Breast epithelium (tissue), 4 donors: Measurements from ENCODE around the gene CHD6. TPM values are rescaled to one million over a fixed set of nuclear protein-coding genes. Genes with fewer than 3 reads are reported as not detected.

Experiments
- DNase-seq, 2 donors: peaks; one replicate each; pipeline ENCODE4 v3.0.0-alpha.2; 2019; ENCODE audit warnings: low spot score in 2 of 2
- H3K27ac ChIP-seq, 2 donors: fragments of 200-600 bp; sonication (generic) in 1 of 2; one replicate each; pipeline ENCODE4 v1.5.1; 2016 to 2019; ENCODE audit warnings: mild to moderate bottlenecking in 1 of 2
- H3K27me3 ChIP-seq, 2 donors: fragments of 200-600 bp; sonication (generic) in 1 of 2; one replicate each; pipeline versions ENCODE4 v1.5.1 to v1.6.0; 2017 to 2019; ENCODE audit warnings: control low read depth in 1 of 2, mild to moderate bottlenecking in 1 of 2
- H3K36me3 ChIP-seq: fragments of 200-600 bp; one replicate; pipeline ENCODE4 v1.5.1; 2019
- H3K4me1 ChIP-seq, 2 donors: fragments of 200-600 bp; sonication (generic); one replicate each; pipeline ENCODE4 v1.5.1; 2016 to 2019; ENCODE audit warnings: control low read depth in 1 of 2
- H3K4me3 ChIP-seq, 3 donors: fragments of 200-600 bp; sonication (generic); 1 replicate in 2 of 3; 2 replicates in 1 of 3; pipeline ENCODE4 v1.5.1; 2016 to 2019; ENCODE audit warnings: mild to moderate bottlenecking in 3 of 3, moderate library complexity in 2 of 3
- H3K9me3 ChIP-seq, 2 donors: fragments of 200-600 bp; sonication (generic) in 1 of 2; one replicate each; pipeline ENCODE4 v1.5.1; 2016 to 2019; ENCODE audit warnings: control low read depth in 1 of 2
- CTCF ChIP-seq, 3 donors: fragments of 450-650 bp; IDR thresholded peaks; one replicate each; pipeline ENCODE4 v1.5.1; 2016 to 2017; ENCODE audit warnings: antibody characterized with exemption in 3 of 3, mild to moderate bottlenecking in 3 of 3, moderate library complexity in 3 of 3
- POLR2A ChIP-seq: fragments of 450-650 bp; IDR thresholded peaks from one replicate; pipeline ENCODE4 v1.6.1; 2016; ENCODE audit warnings: antibody characterized with exemption, mild to moderate bottlenecking, moderate library complexity
- POLR2AphosphoS5 ChIP-seq, 3 donors: sonication (generic); formaldehyde crosslinking; IDR thresholded peaks; one replicate each; pipeline ENCODE4 v1.6.1; 2017; ENCODE audit warnings: antibody characterized with exemption in 3 of 3
- intact Hi-C: fragments of 100-400 bp; cut with DNase I; formaldehyde crosslinking; loops from one replicate; pipeline ENCODE4 v1.15.1; 2023; ENCODE audit warnings: low total_unique reads
- total RNA-seq, 3 donors: library from RNA; depleted of rRNA; stranded (reverse); fragments of >200 nt; gene quantifications; one replicate each; pipeline ENCODE4 v1.1.0, GENCODE V29; 2016

CHD6 gene
- total RNA-seq, 3 donors from 2014 or later: 31.4 to 85.8 (median 81.0) TPM

GRCh38 chr20:41510847-41511450 lies 107.2 kb downstream of the CHD6 start:
- DNase-seq: no peak
- peak overlapping the region in 1 of 2 donors; percentile 61 for H3K27ac ChIP-seq
- H3K4me3 ChIP-seq: no peak overlapping the region
- TF ChIP-seq CTCF (IDR thresholded peaks at IDR 0.05) (no peak), POLR2A (no peak), POLR2AphosphoS5 (IDR thresholded peaks at IDR 0.05) (no peak)
- intact Hi-C loops: no loop called here
- H3K27me3 ChIP-seq: no peaks in the 10 kb centered on the region
- H3K4me1 ChIP-seq: no peaks in the 10 kb centered on the region
- peaks cover 7% of the 10 kb centered on the region for H3K36me3 ChIP-seq
- H3K9me3 ChIP-seq: no peaks in the 10 kb centered on the region

GRCh38 chr20:41510224-41510623 lies 108.0 kb downstream of the CHD6 start:
- no peak for TF ChIP-seq POLR2AphosphoS5 (IDR thresholded peaks at IDR 0.05)
- TF ChIP-seq POLR2A: no peak
- no peak for TF ChIP-seq CTCF (IDR thresholded peaks at IDR 0.05)
- peaks cover 7% of the 10 kb centered on the region for H3K36me3 ChIP-seq
- no peak for DNase-seq
- H3K27ac ChIP-seq: peak overlapping the region; percentile 29 to 61
- no peaks in the 10 kb centered on the region for H3K27me3 ChIP-seq
- H3K9me3 ChIP-seq: no peaks in the 10 kb centered on the region
- H3K4me3 ChIP-seq: no peak overlapping the region
- intact Hi-C loops: no loop called here
- H3K4me1 ChIP-seq: no peaks in the 10 kb centered on the region

GRCh38 chr20:41509316-41510200 lies 108.6 kb downstream of the CHD6 start:
- intact Hi-C loops: no loop called here
- Histone ChIP-seq H3K36me3 (peaks cover 7% of the 10 kb centered on the region), H3K4me1 (no peaks in the 10 kb centered on the region), H3K27ac (peak overlapping the region; percentile 29 to 61), H3K4me3 (no peak overlapping the region), H3K9me3 (no peaks in the 10 kb centered on the region), H3K27me3 (no peaks in the 10 kb centered on the region)
- peak in 1 of 2 donors; percentile 19 for DNase-seq
- TF ChIP-seq POLR2A (no peak), POLR2AphosphoS5 (IDR thresholded peaks at IDR 0.05) (no peak), CTCF (IDR thresholded peaks at IDR 0.05) (no peak)

DNA sequence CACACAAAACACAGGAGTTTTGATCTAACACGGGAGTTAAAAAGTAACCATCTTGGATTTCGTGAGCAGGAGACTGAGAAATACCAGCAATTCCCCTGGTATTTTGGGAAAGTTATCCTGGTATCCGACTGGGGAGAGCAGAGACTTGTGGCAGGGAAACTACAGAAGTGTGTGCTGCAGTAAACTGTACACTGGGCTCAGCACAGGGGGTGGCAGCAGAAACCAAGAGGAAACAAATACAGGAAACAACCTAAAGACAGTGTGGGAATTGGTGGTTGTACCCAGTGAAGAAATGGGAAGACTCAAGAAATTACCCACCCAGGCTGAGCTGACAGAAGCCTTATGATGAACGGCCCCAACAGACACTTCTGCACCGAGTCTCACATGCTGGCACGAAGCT lies 109.8 kb downstream of the CHD6 start:
- H3K27me3 ChIP-seq: no peaks in the 10 kb centered on the region
- intact Hi-C loops: no loop called here
- H3K4me1 ChIP-seq: no peaks in the 10 kb centered on the region
- no peak overlapping the region for H3K4me3 ChIP-seq
- peaks cover 7% of the 10 kb centered on the region for H3K36me3 ChIP-seq
- peak overlapping the region in 1 of 2 donors; percentile 34 for H3K27ac ChIP-seq
- TF ChIP-seq CTCF (IDR thresholded peaks at IDR 0.05) (no peak), POLR2A (no peak), POLR2AphosphoS5 (IDR thresholded peaks at IDR 0.05) (no peak)
- DNase-seq: no peak
- no peaks in the 10 kb centered on the region for H3K9me3 ChIP-seq

DNA sequence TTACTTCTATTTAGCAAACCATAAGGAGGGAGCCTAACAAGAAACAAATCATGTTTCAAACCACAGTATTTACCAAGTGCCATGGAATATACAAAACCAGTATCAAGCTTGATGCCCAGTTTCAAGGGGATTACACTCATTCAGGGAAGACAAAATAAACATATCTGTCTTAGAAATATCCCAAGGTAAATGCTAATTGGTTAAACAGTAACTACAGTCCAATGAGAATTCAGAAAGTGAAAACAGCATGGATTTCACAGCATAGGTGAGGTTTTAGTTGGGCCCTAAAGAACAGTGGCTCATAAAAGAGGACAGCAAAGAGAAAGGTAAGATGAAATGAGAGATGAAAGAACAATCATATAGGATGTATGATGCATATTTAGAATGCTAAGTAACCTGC lies 110.3 kb downstream of the CHD6 start:
- no peaks in the 10 kb centered on the region for H3K4me1 ChIP-seq
- H3K4me3 ChIP-seq: no peak overlapping the region
- H3K27me3 ChIP-seq: no peaks in the 10 kb centered on the region
- no peaks in the 10 kb centered on the region for H3K9me3 ChIP-seq
- H3K36me3 ChIP-seq: peaks cover 6% of the 10 kb centered on the region
- intact Hi-C loops: no loop called here
- H3K27ac ChIP-seq: no peak overlapping the region
- no peak for DNase-seq
- TF ChIP-seq CTCF (IDR thresholded peaks at IDR 0.05): no peak
- no peak for TF ChIP-seq POLR2AphosphoS5 (IDR thresholded peaks at IDR 0.05)
- TF ChIP-seq POLR2A: no peak
